ENCODE results near the gene AK5.

GRCh38 chr1:77562596-77563150 lies 280.9 kb downstream of the AK5 start:
- TF ChIP-seq CTCF (IDR thresholded peaks at IDR 0.05): no peak
- no peak for TF ChIP-seq POLR2A (IDR thresholded peaks at IDR 0.05)
- no peak for TF ChIP-seq EP300 (IDR thresholded peaks at IDR 0.05)

Measured in tibial nerve (tissue), 4 donors.